ENCODE measurements around the gene SNRNP70. TPM values are rescaled to one million over a fixed set of nuclear protein-coding genes. Genes with fewer than 3 reads are reported as not detected.

SNRNP70 gene
- total and polyA plus RNA-seq, 10 of the 15 experiments (the other 5 are each of a cell fraction or from before 2014, with no cell fraction given) = 2.7 to 453 (median 159) TPM

- peak; percentile 41 for FAIRE-seq
- H3K4me2 ChIP-seq (ENCODE audit: control insufficient read depth, insufficient read depth) = peak overlapping the region; percentile 82; the same call in 1 of the 2 replicates
- DNase-seq (ENCODE audit: low read depth, low spot score) = no peak
- intact Hi-C loops (cut with micrococcal nuclease; ENCODE audit: unreplicated experiment) = loop anchor here (5.0 kb wide), 1 partner anchor 58 kb away; no protein-coding TSS in a partner anchor
- POLR2A ChIA-PET = interaction anchor here (0.6 kb wide), 2 partner anchors 22 to 28 kb away, joined by 3 to 4 read pairs; no protein-coding TSS in a partner anchor
- no peak overlapping the region for H3K4me3 ChIP-seq
- TF ChIP-seq BHLHE40 (IDR thresholded peaks at IDR 0.05; ENCODE audit: borderline replicate concordance in 1 of 2, low read depth in 2 of 2, low read length in 1 of 2) (0 out of 4 replicates have a peak, but pooled peaks of 1 of the 2 experiments have one; percentile 2), TCF12 (IDR thresholded peaks at IDR 0.05; ENCODE audit: low read depth, low read length) (no peak), FOS (IDR thresholded peaks at IDR 0.05; ENCODE audit: borderline replicate concordance, extremely low read depth, insufficient read length) (no peak), REST (IDR thresholded peaks at IDR 0.05; ENCODE audit: low read depth, low read length) (peak; percentile 59; the same call in 1 of the 2 replicates), BCLAF1 (IDR thresholded peaks at IDR 0.05) (no peak)
- WGBS (ENCODE audit: insufficient coverage, insufficient replicate concordance, low lambda C conversion rate, missing lambda C conversion rate) = 20% methylated on average over 42 of the region's 49 CpGs
- peaks cover 10% of the 10 kb centered on the region for H3K4me1 ChIP-seq (ENCODE audit: control insufficient read depth, insufficient read depth, low read length)
- ATAC-seq = peak; percentile 71
- no peaks in the 10 kb centered on the region for H3K36me3 ChIP-seq (ENCODE audit: control insufficient read depth in 2 of 2, insufficient read depth in 2 of 2, low read length in 1 of 2)
- BruUV-seq (replicated peaks) = no TSS peak
- peaks cover 6 to 22% of the 10 kb centered on the region in 2 experiments for H3K27me3 ChIP-seq (replicated peaks in 1 of 2; ENCODE audit: control insufficient read depth in 2 of 2, insufficient read depth in 2 of 2, low read length in 1 of 2)
- no peak overlapping the region for H2AFZ ChIP-seq (ENCODE audit: control insufficient read depth, low read depth, low read length)
- RAD21 ChIA-PET (ENCODE audit: unreplicated experiment) = interaction anchor here (1.0 kb wide), 1 partner anchor 52 kb away, joined by 4 read pairs; no protein-coding TSS in a partner anchor
- H3K9ac ChIP-seq (ENCODE audit: control insufficient read depth, insufficient read depth, low read length) = no peak overlapping the region
- H4K20me1 ChIP-seq (ENCODE audit: control insufficient read depth, insufficient read depth) = no peaks in the 10 kb centered on the region
- no peaks in the 10 kb centered on the region for H3K79me2 ChIP-seq (ENCODE audit: control insufficient read depth, insufficient read depth, low read length)
- peaks cover 4% of the 10 kb centered on the region; the same call in 2 of the 3 replicates for H3K9me3 ChIP-seq (replicated peaks; ENCODE audit: control insufficient read depth, insufficient read depth, low read length)
- SMC1A ChIA-PET (ENCODE audit: uncharacterized antibody, unreplicated experiment) = no interaction called here
- in situ Hi-C loops (cut with MboI) = no loop called here
- CTCF ChIA-PET = interaction anchor here (0.7 to 6.0 kb wide), 3 partner anchors 35 to 50 kb away, joined by 3 to 54 read pairs (median 9); partner anchors contain the start of gene LIN7B
- no peak overlapping the region for H3K27ac ChIP-seq (ENCODE audit: control insufficient read depth, insufficient read depth)
These were observed 63.8 kb downstream of the SNRNP70 start for GRCh38 chr19:49148784-49149651.

Measured in GM12878 (cell line).